DMS79 treated with DMSO at 0.1 percent for 48 hours (cell line): ENCODE measurements around the gene PAM16.
A peak's percentile ranks its signal among the peaks of the same experiment; 100 is the strongest.
"Not testable (repeated sequence)": the region's sequence is repeated elsewhere in the genome, so short reads cannot be mapped to it uniquely, and the experiment has no call there.

Experiments used
- DNase-seq: peaks from one replicate; lab custom pipeline; 2025; lab: John Stamatoyannopoulos, UW

Gene PAM16

GRCh38 chr16:4350787-4351659, at the start of gene PAM16:
PAM16 (minus strand) TSS chr16:4351321; CDS start chr16:4351234, 87 bp downstream.
- DNase-seq: peak; percentile 86

- DNase-seq: no peak
Measured at GRCh38 chr16:4399001-4399730, 48.0 kb upstream of the PAM16 start.

- no peak for DNase-seq
Measured at GRCh38 chr16:4395055-4395726, 44.1 kb upstream of the PAM16 start.

GRCh38 chr16:4393850-4394249, 42.7 kb upstream of the PAM16 start:
- DNase-seq: not testable (repeated sequence)

- DNase-seq: no peak
Measured at GRCh38 chr16:4393240-4393600, 42.1 kb upstream of the PAM16 start.

- DNase-seq: no peak
Measured at GRCh38 chr16:4392382-4393239, 41.5 kb upstream of the PAM16 start.

- no peak for DNase-seq
Measured at GRCh38 chr16:4391631-4392381, 40.7 kb upstream of the PAM16 start.

GRCh38 chr16:4390266-4391260, 39.4 kb upstream of the PAM16 start:
- no peak for DNase-seq

- no peak for DNase-seq
Measured at GRCh38 chr16:4389051-4389955, 38.2 kb upstream of the PAM16 start.

- DNase-seq: no peak
Measured at GRCh38 chr16:4388271-4389021, 37.3 kb upstream of the PAM16 start.

- DNase-seq: no peak
Measured at GRCh38 chr16:4387781-4388180, 36.7 kb upstream of the PAM16 start.

- no peak for DNase-seq
Measured at GRCh38 chr16:4386951-4387565, 35.9 kb upstream of the PAM16 start.

- no peak for DNase-seq
Measured at GRCh38 chr16:4386451-4386805, 35.3 kb upstream of the PAM16 start.

- no peak for DNase-seq
Measured at GRCh38 chr16:4385789-4386450, 34.8 kb upstream of the PAM16 start.

GRCh38 chr16:4385066-4385788, 34.1 kb upstream of the PAM16 start:
- no peak for DNase-seq

GRCh38 chr16:4384509-4384942, 33.4 kb upstream of the PAM16 start:
- DNase-seq: no peak
